GM12874 (cell line): ENCODE data around the gene CD109.
A peak's percentile ranks its signal among the peaks of the same experiment; 100 is the strongest.

ENCODE experiments used
- CTCF ChIP-seq: IDR thresholded peaks from 2 replicates; pipeline ENCODE4 v1.5.1; 2011; ENCODE audit warnings: low read depth, mild to moderate bottlenecking, control low read depth, low read length, moderate library complexity; ENCODE audit not compliant: insufficient read depth

CD109 gene

GRCh38 chr6:73695619-73696421 lies at the start of gene CD109:
Gene CD109 (plus strand): TSS chr6:73696203. CDS start chr6:73696216, 13 bp downstream.
- TF ChIP-seq CTCF: no peak

- no peak for TF ChIP-seq CTCF
Observed at GRCh38 chr6:73648166-73648565, 47.8 kb upstream of the CD109 start.

- TF ChIP-seq CTCF: no peak
Observed at GRCh38 chr6:73649783-73650182, 46.2 kb upstream of the CD109 start.

GRCh38 chr6:73652637-73653570 lies 43.1 kb upstream of the CD109 start:
- peak; percentile 13; the same call in 1 of the 2 replicates for TF ChIP-seq CTCF

GRCh38 chr6:73653571-73654424 lies 42.2 kb upstream of the CD109 start, which contains the start of gene SLC17A5:
Gene SLC17A5 (minus strand): TSS chr6:73653992. CDS start chr6:73653886, 106 bp downstream.
- no peak; the same call in 1 of the 2 replicates for TF ChIP-seq CTCF

- no peak for TF ChIP-seq CTCF
Observed at GRCh38 chr6:73655341-73655917, 40.6 kb upstream of the CD109 start.
